NT2/D1 (cell line): Measurements from ENCODE around the gene TLL2.

ENCODE experiments used
- DNase-seq: peaks from one replicate; pipeline ENCODE4 v3.0.0-alpha.2; 2011; ENCODE audit warnings: low read depth, low spot score
- H3K27me3 ChIP-seq: 2 replicates; pipeline ENCODE4 v1.6.0; 2011; ENCODE audit warnings: mild to moderate bottlenecking; ENCODE audit not compliant: insufficient read length, insufficient read depth
- H3K36me3 ChIP-seq: 2 replicates; pipeline ENCODE4 v1.6.1; 2011; ENCODE audit warnings: mild to moderate bottlenecking, low read length, mixed read lengths; ENCODE audit not compliant: insufficient read depth, insufficient read length
- H3K4me1 ChIP-seq: 2 replicates; pipeline ENCODE4 v1.5.1; 2011; ENCODE audit not compliant: insufficient read depth, insufficient read length
- H3K4me3 ChIP-seq: 2 replicates; pipeline ENCODE4 v1.5.1; 2011; ENCODE audit warnings: low read depth; ENCODE audit not compliant: insufficient read length
- H3K9ac ChIP-seq: 2 replicates; pipeline ENCODE4 v1.6.0; 2011; ENCODE audit warnings: low read depth; ENCODE audit not compliant: insufficient read length
- H3K9me3 ChIP-seq: 2 replicates; pipeline ENCODE4 v1.5.1; 2011; ENCODE audit warnings: mild to moderate bottlenecking, low read length; ENCODE audit not compliant: insufficient read depth
- SUZ12 ChIP-seq: IDR thresholded peaks from 2 replicates; pipeline ENCODE4 v1.6.1; 2011; ENCODE audit not compliant: insufficient read length, insufficient read depth; ENCODE audit errors: extremely low read depth
- YY1 ChIP-seq: IDR thresholded peaks from 2 replicates; pipeline ENCODE4 v1.6.1; 2011; ENCODE audit not compliant: insufficient read length, insufficient read depth
- ZNF274 ChIP-seq: IDR thresholded peaks from 2 replicates; pipeline ENCODE4 v1.6.1; 2011; ENCODE audit warnings: mild to moderate bottlenecking, low read depth, low read length

The TLL2 gene

GRCh38 chr10:96418582-96418981, 95.1 kb downstream of the TLL2 start:
- Histone ChIP-seq H3K4me1 (no peaks in the 10 kb centered on the region), H3K36me3 (no peaks in the 10 kb centered on the region), H3K4me3 (no peak overlapping the region), H3K9ac (no peak overlapping the region), H3K27me3 (no peaks in the 10 kb centered on the region), H3K9me3 (no peaks in the 10 kb centered on the region)
- TF ChIP-seq YY1 (no peak), ZNF274 (no peak)
- DNase-seq = no peak

DNA sequence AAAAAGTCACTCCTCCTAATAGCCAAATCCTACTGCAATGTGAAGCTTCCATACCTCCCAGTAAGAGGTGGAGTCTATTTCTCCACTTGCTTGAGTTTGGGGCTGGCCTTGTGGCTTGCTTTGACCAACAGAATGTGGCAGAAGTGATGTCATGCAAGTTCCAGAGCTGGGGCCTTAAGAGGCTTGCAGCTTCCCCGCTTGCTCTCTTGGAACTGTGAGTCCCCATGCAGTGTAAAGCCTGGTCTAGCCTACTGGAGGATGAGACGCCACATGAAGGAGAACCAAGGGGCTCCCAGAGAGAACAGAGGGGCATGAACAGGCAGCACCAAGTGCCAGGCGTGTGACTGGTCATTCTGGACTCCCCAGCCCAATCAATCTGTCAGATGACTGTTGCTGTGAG, 96.3 kb downstream of the TLL2 start:
- DNase-seq = no peak
- H3K27me3 ChIP-seq = no peaks in the 10 kb centered on the region
- H3K36me3 ChIP-seq = no peaks in the 10 kb centered on the region

GRCh38 chr10:96416643-96417042, 97.1 kb downstream of the TLL2 start:
- no peak for TF ChIP-seq YY1
- TF ChIP-seq ZNF274 = no peak
- no peak for TF ChIP-seq SUZ12
- Histone ChIP-seq H3K27me3 (no peaks in the 10 kb centered on the region), H3K36me3 (no peaks in the 10 kb centered on the region), H3K4me3 (no peak overlapping the region), H3K9me3 (no peaks in the 10 kb centered on the region), H3K9ac (no peak overlapping the region), H3K4me1 (no peaks in the 10 kb centered on the region)
- DNase-seq = no peak

More for the DNA sequence above, 96.3 kb downstream of the TLL2 start:
- Histone ChIP-seq H3K9ac (no peak overlapping the region), H3K4me3 (no peak overlapping the region), H3K4me1 (no peaks in the 10 kb centered on the region), H3K9me3 (no peaks in the 10 kb centered on the region)
- TF ChIP-seq SUZ12 (no peak), YY1 (no peak), ZNF274 (no peak)

DNA sequence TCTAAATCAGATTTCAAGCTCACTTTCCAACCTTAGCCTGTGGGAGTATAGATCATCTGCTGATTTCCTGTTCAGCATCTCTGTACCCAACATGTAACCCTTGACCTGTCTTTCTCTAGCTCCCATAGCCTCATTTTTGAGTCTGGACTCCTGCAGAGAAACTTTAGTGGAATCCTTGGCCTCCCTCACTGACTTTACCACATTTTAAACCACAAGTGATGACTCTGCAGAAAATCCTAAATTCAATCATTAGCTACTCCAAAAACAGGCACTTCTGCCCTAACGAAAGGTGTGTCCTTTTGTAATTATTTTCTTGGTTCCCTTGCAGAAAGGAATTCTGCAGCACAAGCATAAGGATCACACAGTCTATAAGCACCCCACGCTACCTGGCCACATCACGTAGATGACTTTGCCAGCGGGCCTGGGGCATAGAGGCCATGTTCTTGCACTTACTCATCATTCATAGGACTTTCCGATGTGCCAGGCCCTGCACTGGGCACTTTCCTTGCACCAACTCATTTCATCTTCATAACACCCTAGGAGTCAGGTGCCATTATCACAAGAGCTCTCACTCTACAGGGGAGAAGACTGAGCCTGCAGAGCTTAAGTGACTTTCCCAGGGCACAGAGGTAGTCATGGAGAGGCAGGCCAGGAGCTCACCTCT, 97.7 kb downstream of the TLL2 start:
- H3K36me3 ChIP-seq = no peaks in the 10 kb centered on the region
- DNase-seq = no peak
- no peak overlapping the region for H3K4me3 ChIP-seq
- H3K27me3 ChIP-seq = no peaks in the 10 kb centered on the region
- H3K4me1 ChIP-seq = no peaks in the 10 kb centered on the region
- H3K9me3 ChIP-seq = no peaks in the 10 kb centered on the region
- no peak overlapping the region for H3K9ac ChIP-seq
- TF ChIP-seq YY1 (no peak), ZNF274 (no peak), SUZ12 (no peak)

DNA sequence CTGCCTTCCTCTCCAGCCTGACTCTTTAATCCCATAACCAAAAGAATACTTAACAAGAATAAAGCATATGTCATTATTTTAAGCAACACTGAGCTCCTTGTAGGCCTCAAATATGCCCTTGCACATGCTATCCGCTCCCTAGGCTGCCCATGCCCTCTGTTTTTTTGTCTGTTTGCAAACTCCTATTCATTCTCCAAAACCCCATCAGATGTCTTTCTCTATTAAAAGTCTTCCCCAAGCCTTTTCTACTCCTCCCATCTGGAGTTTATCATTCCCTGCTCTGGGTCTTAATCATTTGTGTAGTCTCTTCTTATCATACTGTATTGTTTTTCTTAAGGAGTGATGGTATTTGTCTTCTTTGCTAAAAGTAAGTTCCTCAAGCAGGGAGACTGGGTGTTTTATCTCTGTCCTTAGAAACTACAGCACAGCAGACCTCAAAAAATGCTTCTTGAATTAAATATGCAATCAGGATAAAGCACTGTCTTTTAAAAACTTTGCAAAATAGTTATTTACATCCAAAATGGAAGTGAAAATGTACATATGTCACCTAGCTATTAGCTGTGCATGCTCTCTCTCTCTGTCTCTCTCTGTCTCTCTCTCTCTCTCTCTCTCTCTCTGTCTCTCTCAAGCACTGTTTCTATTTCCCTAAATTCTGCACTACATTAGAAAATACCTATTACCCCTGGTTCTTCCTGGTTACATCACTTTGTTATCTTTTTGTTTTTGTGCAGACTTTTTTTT, 98.4 kb downstream of the TLL2 start:
- TF ChIP-seq SUZ12 = no peak
- TF ChIP-seq YY1 = no peak
- no peak for TF ChIP-seq ZNF274
- DNase-seq = no peak
- H3K9me3 ChIP-seq = no peaks in the 10 kb centered on the region
- H3K36me3 ChIP-seq = no peaks in the 10 kb centered on the region
- H3K9ac ChIP-seq = no peak overlapping the region
- H3K27me3 ChIP-seq = no peaks in the 10 kb centered on the region
- H3K4me3 ChIP-seq = no peak overlapping the region
- H3K4me1 ChIP-seq = no peaks in the 10 kb centered on the region

DNA sequence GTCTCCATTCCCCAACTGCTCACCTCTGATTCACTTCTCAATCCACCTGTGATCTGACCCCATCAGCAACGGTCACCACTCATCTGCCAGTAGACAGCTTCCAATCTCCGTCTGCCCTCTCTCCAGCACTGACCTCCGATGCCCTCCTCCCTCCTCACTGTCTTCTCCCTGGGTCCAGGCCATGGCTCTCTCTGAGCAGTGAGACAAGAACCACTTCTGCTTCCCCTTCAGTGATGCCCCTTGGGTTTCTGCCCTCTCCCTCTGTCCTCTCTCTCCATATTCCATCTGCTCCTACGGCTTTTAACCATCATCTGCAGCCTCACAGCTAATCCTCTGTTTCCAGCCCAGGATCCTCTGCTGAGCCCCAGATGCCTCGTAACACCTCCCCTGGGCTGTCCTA, 99.4 kb downstream of the TLL2 start:
- no peaks in the 10 kb centered on the region for H3K4me1 ChIP-seq

GRCh38 chr10:96413151-96413787, 100.5 kb downstream of the TLL2 start:
- H3K4me1 ChIP-seq = no peaks in the 10 kb centered on the region
- DNase-seq = no peak
- H3K4me3 ChIP-seq = no peak overlapping the region
- no peak overlapping the region for H3K9ac ChIP-seq
- no peaks in the 10 kb centered on the region for H3K27me3 ChIP-seq
- no peak for TF ChIP-seq YY1
- TF ChIP-seq SUZ12 = no peak
- TF ChIP-seq ZNF274 = no peak
- H3K9me3 ChIP-seq = no peaks in the 10 kb centered on the region
- H3K36me3 ChIP-seq = no peaks in the 10 kb centered on the region

More for the DNA sequence above, 99.4 kb downstream of the TLL2 start:
- Histone ChIP-seq H3K9me3 (no peaks in the 10 kb centered on the region), H3K9ac (no peak overlapping the region), H3K36me3 (no peaks in the 10 kb centered on the region), H3K4me3 (no peak overlapping the region), H3K27me3 (no peaks in the 10 kb centered on the region)
- DNase-seq = no peak
- no peak for TF ChIP-seq SUZ12
- no peak for TF ChIP-seq ZNF274
